ENCODE results near the gene MUC6. TPM values are rescaled to one million over a fixed set of nuclear protein-coding genes. Genes with fewer than 3 reads are reported as not detected.

MUC6 gene
- total RNA-seq, 1 experiment from 2014 or later, result 0.07 TPM

DNA sequence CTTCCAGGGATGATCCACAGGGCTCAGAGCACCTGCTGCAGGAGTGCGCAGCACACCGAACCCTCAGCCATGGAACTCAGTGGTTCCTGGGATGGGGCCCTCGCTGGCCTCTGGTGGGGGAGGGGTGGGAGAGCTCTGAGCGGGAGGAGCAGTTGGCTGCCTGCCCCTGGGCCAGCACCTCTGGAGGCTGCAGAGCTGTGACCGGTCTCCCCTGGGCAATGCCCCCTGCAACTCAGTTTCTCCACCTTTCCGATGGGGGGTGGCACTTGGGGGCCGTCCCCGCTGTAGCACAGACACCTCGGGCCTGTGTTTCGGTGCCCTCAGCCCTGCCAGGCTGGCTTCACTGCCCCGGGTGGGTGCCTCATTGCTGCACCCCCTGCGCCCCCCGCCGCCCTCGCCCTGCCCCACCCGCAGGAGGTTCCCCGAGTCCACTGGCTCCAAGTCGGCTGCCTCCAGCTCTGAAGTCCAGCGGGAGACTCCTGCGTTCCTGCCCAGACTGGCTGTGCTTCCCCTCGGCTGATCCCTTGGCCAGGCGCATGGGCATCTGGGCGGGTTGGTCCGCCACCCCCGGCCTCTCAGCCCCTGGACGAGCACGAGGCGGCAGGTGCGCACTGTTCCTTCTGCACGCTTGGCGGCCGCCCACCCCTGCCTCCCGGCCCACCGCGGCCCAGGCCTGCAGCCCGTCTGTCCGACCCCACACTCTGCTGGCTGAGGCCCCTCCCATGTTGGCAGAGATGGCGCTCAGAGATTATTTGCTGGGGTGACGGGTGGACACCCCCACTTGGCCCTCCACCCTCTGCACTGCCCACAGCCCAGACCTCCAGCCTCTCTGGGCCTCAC is 1.8 kb downstream of the MUC6 start:
- no TSS peak for BruUV-seq (replicated peaks)
- TF ChIP-seq EZH2 (IDR thresholded peaks at IDR 0.05; ENCODE audit: low read depth), result no peak
- TF ChIP-seq, protein P1, sequence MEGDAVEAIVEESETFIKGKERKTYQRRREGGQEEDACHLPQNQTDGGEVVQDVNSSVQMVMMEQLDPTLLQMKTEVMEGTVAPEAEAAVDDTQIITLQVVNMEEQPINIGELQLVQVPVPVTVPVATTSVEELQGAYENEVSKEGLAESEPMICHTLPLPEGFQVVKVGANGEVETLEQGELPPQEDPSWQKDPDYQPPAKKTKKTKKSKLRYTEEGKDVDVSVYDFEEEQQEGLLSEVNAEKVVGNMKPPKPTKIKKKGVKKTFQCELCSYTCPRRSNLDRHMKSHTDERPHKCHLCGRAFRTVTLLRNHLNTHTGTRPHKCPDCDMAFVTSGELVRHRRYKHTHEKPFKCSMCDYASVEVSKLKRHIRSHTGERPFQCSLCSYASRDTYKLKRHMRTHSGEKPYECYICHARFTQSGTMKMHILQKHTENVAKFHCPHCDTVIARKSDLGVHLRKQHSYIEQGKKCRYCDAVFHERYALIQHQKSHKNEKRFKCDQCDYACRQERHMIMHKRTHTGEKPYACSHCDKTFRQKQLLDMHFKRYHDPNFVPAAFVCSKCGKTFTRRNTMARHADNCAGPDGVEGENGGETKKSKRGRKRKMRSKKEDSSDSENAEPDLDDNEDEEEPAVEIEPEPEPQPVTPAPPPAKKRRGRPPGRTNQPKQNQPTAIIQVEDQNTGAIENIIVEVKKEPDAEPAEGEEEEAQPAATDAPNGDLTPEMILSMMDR (conservative IDR thresholded peaks at IDR 0.05), result no peak
- Histone ChIP-seq H3K4me2 (no peak overlapping the region), H3K27me3 (ENCODE audit: insufficient read depth, low read depth) (no peaks in the 10 kb centered on the region), H3K4me1 (replicated peaks; ENCODE audit: insufficient read depth) (peaks cover 8% of the 10 kb centered on the region), H3K36me3 (ENCODE audit: low read depth) (no peaks in the 10 kb centered on the region), H2AFZ (no peak overlapping the region), H3K79me2 (ENCODE audit: low read depth) (no peaks in the 10 kb centered on the region), H3K9me2 (ENCODE audit: insufficient read depth) (no peaks in the 10 kb centered on the region), H3F3A (ENCODE audit: insufficient read depth, low read depth) (no peaks in the 10 kb centered on the region; the same call in 1 of the 2 replicates), H3K4me3 (no peak overlapping the region), H3K9me3 (ENCODE audit: insufficient read depth, low read depth) (no peaks in the 10 kb centered on the region), H4K20me1 (ENCODE audit: insufficient read depth) (no peaks in the 10 kb centered on the region), H3K27ac (no peak overlapping the region)
- ChIA-PET CTCF (interaction anchor here (0.6 to 0.7 kb wide), 2 partner anchors 24 to 463 kb away, joined by 8 read pairs; no protein-coding TSS in a partner anchor), POLR2A (ENCODE audit: unreplicated experiment) (no interaction called here)
- no peak for DNase-seq
- intact Hi-C loops (cut with micrococcal nuclease; ENCODE audit: unreplicated experiment), result no loop called here

DNA sequence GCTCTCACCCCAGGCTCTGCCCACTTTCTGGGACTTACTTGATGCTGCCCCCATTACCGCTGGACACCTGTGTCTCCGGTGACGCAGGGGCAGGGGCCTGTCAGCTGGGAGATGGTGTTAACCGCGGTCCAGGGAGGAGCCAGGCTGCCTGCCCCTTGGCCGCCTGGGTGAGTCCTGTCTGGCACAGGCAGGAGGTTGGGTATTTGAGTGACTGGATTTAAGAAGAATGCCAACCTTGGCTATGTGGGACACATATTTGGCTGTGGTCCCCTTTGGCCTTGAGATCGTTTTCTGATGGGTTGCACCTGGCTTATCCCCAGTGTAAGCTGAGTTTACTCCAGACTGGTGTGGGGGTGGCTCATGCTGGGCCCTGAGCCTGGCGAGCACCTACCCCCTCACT is 2.5 kb downstream of the MUC6 start:
- intact Hi-C loops (cut with micrococcal nuclease; ENCODE audit: unreplicated experiment), result no loop called here
- Histone ChIP-seq H2AFZ (no peak overlapping the region), H3F3A (ENCODE audit: insufficient read depth, low read depth) (no peaks in the 10 kb centered on the region), H3K4me3 (no peak overlapping the region), H3K9me2 (ENCODE audit: insufficient read depth) (no peaks in the 10 kb centered on the region), H3K36me3 (ENCODE audit: low read depth) (no peaks in the 10 kb centered on the region), H3K79me2 (ENCODE audit: low read depth) (no peaks in the 10 kb centered on the region), H3K4me1 (replicated peaks; ENCODE audit: insufficient read depth) (peaks cover under 1% of the 10 kb centered on the region), H3K27ac (no peak overlapping the region), H3K27me3 (ENCODE audit: insufficient read depth, low read depth) (no peaks in the 10 kb centered on the region), H3K9me3 (ENCODE audit: insufficient read depth, low read depth) (no peaks in the 10 kb centered on the region), H3K4me2 (no peak overlapping the region), H4K20me1 (ENCODE audit: insufficient read depth) (no peaks in the 10 kb centered on the region)
- peak; percentile 19 to 46 for DNase-seq
- ChIA-PET POLR2A (ENCODE audit: unreplicated experiment) (no interaction called here), CTCF (interaction anchor here (0.6 kb wide), 1 partner anchor 24 kb away, joined by 8 read pairs; no protein-coding TSS in a partner anchor)
- no TSS peak for BruUV-seq (replicated peaks)
- TF ChIP-seq EZH2 (IDR thresholded peaks at IDR 0.05; ENCODE audit: low read depth), result no peak
- TF ChIP-seq, protein P1 (conservative IDR thresholded peaks at IDR 0.05), result no peak

- H3K4me3 ChIP-seq, result no peak overlapping the region
- no peak for DNase-seq
- no peaks in the 10 kb centered on the region for H3K9me3 ChIP-seq (ENCODE audit: insufficient read depth, low read depth)
- H3F3A ChIP-seq (ENCODE audit: insufficient read depth, low read depth), result no peaks in the 10 kb centered on the region
- no peak overlapping the region for H2AFZ ChIP-seq
- H3K27ac ChIP-seq, result no peak overlapping the region
- H3K9me2 ChIP-seq (ENCODE audit: insufficient read depth), result no peaks in the 10 kb centered on the region
- H3K27me3 ChIP-seq (ENCODE audit: insufficient read depth, low read depth), result no peaks in the 10 kb centered on the region
- TF ChIP-seq, protein P1 (conservative IDR thresholded peaks at IDR 0.05), result no peak
- TF ChIP-seq EZH2 (IDR thresholded peaks at IDR 0.05; ENCODE audit: low read depth), result no peak
- H3K79me2 ChIP-seq (ENCODE audit: low read depth), result no peaks in the 10 kb centered on the region
- ChIA-PET POLR2A (ENCODE audit: unreplicated experiment) (no interaction called here), CTCF (no interaction called here)
- H4K20me1 ChIP-seq (ENCODE audit: insufficient read depth), result no peaks in the 10 kb centered on the region
- no TSS peak for BruUV-seq (replicated peaks)
- H3K36me3 ChIP-seq (ENCODE audit: low read depth), result no peaks in the 10 kb centered on the region
- intact Hi-C loops (cut with micrococcal nuclease; ENCODE audit: unreplicated experiment), result no loop called here
- no peaks in the 10 kb centered on the region for H3K4me1 ChIP-seq (replicated peaks; ENCODE audit: insufficient read depth)
- no peak overlapping the region for H3K4me2 ChIP-seq
Measured at GRCh38 chr11:1033016-1033798, 3.3 kb downstream of the MUC6 start.
